Mucosa of descending colon (tissue), 3 donors: Measurements from ENCODE around the gene CYTIP. TPM values are rescaled to one million over a fixed set of nuclear protein-coding genes. Genes with fewer than 3 reads are reported as not detected.
A peak's percentile ranks its signal among the peaks of the same experiment; 100 is the strongest.

Experiments
- ATAC-seq: fragments of 200-7000 bp; cut with Tn5 transposase; one replicate; pipeline ENCODE4 v1.9.1; 2020; ENCODE audit warnings: mild to moderate bottlenecking, moderate library complexity
- DNase-seq, 3 donors: peaks; one replicate each; pipeline ENCODE4 v3.0.0-alpha.2; 2020
- H3K36me3 ChIP-seq: fragments of 200-600 bp; one replicate; pipeline ENCODE4 v1.8.0; 2021; ENCODE audit warnings: low read depth, mild to moderate bottlenecking
- H3K4me1 ChIP-seq: fragments of 200-600 bp; one replicate; pipeline ENCODE4 v1.8.0; 2021; ENCODE audit warnings: low read depth, mild to moderate bottlenecking
- H3K4me3 ChIP-seq: fragments of 200-600 bp; one replicate; pipeline ENCODE4 v1.8.0; 2021; ENCODE audit warnings: mild to moderate bottlenecking
- H3K9me3 ChIP-seq: fragments of 200-600 bp; one replicate; pipeline ENCODE4 v1.8.0; 2021; ENCODE audit warnings: mild to moderate bottlenecking
- CTCF ChIP-seq: fragments of 200-600 bp; IDR thresholded peaks from one replicate; pipeline ENCODE4 v1.8.0; 2022; ENCODE audit warnings: antibody characterized with exemption, mild to moderate bottlenecking
- intact Hi-C, 2 donors: fragments of 100-400 bp; cut with DNase I in 1 of 2; cut with micrococcal nuclease in 1 of 2; formaldehyde crosslinking; loops; one replicate each; pipeline versions ENCODE4 v1.11.0 to v1.11.1; 2022; cut with DNase I, micrococcal nuclease
- total RNA-seq, 3 donors: library from RNA; stranded (reverse); fragmentation: NEBNext Ultra II Directional in 2 of 3; extraction: Animal tissue kit (Norgen Biotek cat#: 25700) in 2 of 3; gene quantifications; one replicate each; pipeline versions ENCODE4 v1.2.1 to v1.2.4, GENCODE V29; 2021 to 2023
- donor health status: DM: no; HTN: no; CAD: no; lungs with moderate emphysema.
- donor health status: DM: no; HTN: no; CAD: no.
- donor health status: DM: no; HTN: yes; CAD: no.

The CYTIP gene
- total RNA-seq, 3 donors from 2014 or later = 4.7 to 11.5 (median 5.8) TPM

- no peak for TF ChIP-seq CTCF
- Histone ChIP-seq H3K4me3 (no peak overlapping the region), H3K4me1 (no peaks in the 10 kb centered on the region), H3K36me3 (no peaks in the 10 kb centered on the region), H3K9me3 (no peaks in the 10 kb centered on the region)
- ATAC-seq (no peak), DNase-seq (no peak)
- intact Hi-C loops = no loop called here
Observed at GRCh38 chr2:157460897-157461296, 17.0 kb upstream of the CYTIP start.

- Histone ChIP-seq H3K36me3 (no peaks in the 10 kb centered on the region), H3K4me1 (no peaks in the 10 kb centered on the region), H3K9me3 (no peaks in the 10 kb centered on the region), H3K4me3 (no peak overlapping the region)
- no peak for TF ChIP-seq CTCF
- ATAC-seq (peak; percentile 87), DNase-seq (no peak)
- intact Hi-C loops = no loop called here
Observed at GRCh38 chr2:157460384-157460837, 16.5 kb upstream of the CYTIP start.

- no peaks in the 10 kb centered on the region for H3K36me3 ChIP-seq
- H3K4me1 ChIP-seq = no peaks in the 10 kb centered on the region
- no peak overlapping the region for H3K4me3 ChIP-seq
- ATAC-seq (no peak), DNase-seq (no peak)
- intact Hi-C loops = no loop called here
- no peak for TF ChIP-seq CTCF
- no peaks in the 10 kb centered on the region for H3K9me3 ChIP-seq
Observed at GRCh38 chr2:157459486-157459885, 15.6 kb upstream of the CYTIP start.

- no peak for TF ChIP-seq CTCF
- intact Hi-C loops = no loop called here
Observed at GRCh38 chr2:157447741-157448140, 3.9 kb upstream of the CYTIP start.

GRCh38 chr2:157447031-157447430, 3.1 kb upstream of the CYTIP start:
- H3K4me1 ChIP-seq = no peaks in the 10 kb centered on the region
- intact Hi-C loops = no loop called here
- TF ChIP-seq CTCF = no peak
- DNase-seq (no peak), ATAC-seq (no peak)
- no peak overlapping the region for H3K4me3 ChIP-seq
- no peaks in the 10 kb centered on the region for H3K9me3 ChIP-seq
- no peaks in the 10 kb centered on the region for H3K36me3 ChIP-seq

More at GRCh38 chr2:157447741-157448140, 3.9 kb upstream of the CYTIP start:
- Histone ChIP-seq H3K4me3 (no peak overlapping the region), H3K4me1 (no peaks in the 10 kb centered on the region), H3K9me3 (no peaks in the 10 kb centered on the region), H3K36me3 (no peaks in the 10 kb centered on the region)
- no peak for DNase-seq
- ATAC-seq = no peak

- DNase-seq = no peak
- intact Hi-C loops = no loop called here
Observed at GRCh38 chr2:157444641-157445040, 752 bp upstream of the CYTIP start.

More at GRCh38 chr2:157444641-157445040, 752 bp upstream of the CYTIP start:
- no peaks in the 10 kb centered on the region for H3K9me3 ChIP-seq
- ATAC-seq = no peak
- no peak overlapping the region for H3K4me3 ChIP-seq
- TF ChIP-seq CTCF = no peak
- peaks cover 8% of the 10 kb centered on the region for H3K4me1 ChIP-seq
- H3K36me3 ChIP-seq = no peaks in the 10 kb centered on the region
